WERI-Rb-1 (cell line): ENCODE measurements around the gene ABCA4.
"Not testable (repeated sequence)": the region's sequence is repeated elsewhere in the genome, so short reads cannot be mapped to it uniquely, and the experiment has no call there.

Experiments
- DNase-seq: peaks from one replicate; pipeline ENCODE4 v3.0.0-alpha.2; 2020
- H3K27ac ChIP-seq: fragments of 250-450 bp; sonication (Bioruptor Pico); 2 replicates; pipeline ENCODE4 v1.5.1; 2020; ENCODE audit warnings: mild to moderate bottlenecking, moderate library complexity
- H3K27me3 ChIP-seq: fragments of 250-450 bp; sonication (Bioruptor Pico); 2 replicates; pipeline ENCODE4 v1.5.1; 2021; ENCODE audit warnings: mild to moderate bottlenecking, low read depth, moderate library complexity; ENCODE audit not compliant: insufficient read depth, severe bottlenecking
- H3K36me3 ChIP-seq: fragments of 250-450 bp; sonication (Bioruptor Pico); 2 replicates; pipeline ENCODE4 v1.5.1; 2020; ENCODE audit warnings: mild to moderate bottlenecking, moderate library complexity
- H3K4me3 ChIP-seq: 2 replicates; pipeline ENCODE4 v1.5.1; 2011; ENCODE audit warnings: low read depth, mild to moderate bottlenecking, control low read depth, low read length
- H3K9me3 ChIP-seq: fragments of 250-450 bp; sonication (Bioruptor Pico); 2 replicates; pipeline ENCODE4 v1.5.1; 2021; ENCODE audit warnings: mild to moderate bottlenecking, moderate library complexity; ENCODE audit not compliant: severe bottlenecking
- CTCF ChIP-seq: IDR thresholded peaks from 2 replicates; pipeline ENCODE4 v1.5.1; 2011; ENCODE audit warnings: low read depth, mild to moderate bottlenecking, control low read depth, inconsistent platforms, low read length

The ABCA4 gene

DNA sequence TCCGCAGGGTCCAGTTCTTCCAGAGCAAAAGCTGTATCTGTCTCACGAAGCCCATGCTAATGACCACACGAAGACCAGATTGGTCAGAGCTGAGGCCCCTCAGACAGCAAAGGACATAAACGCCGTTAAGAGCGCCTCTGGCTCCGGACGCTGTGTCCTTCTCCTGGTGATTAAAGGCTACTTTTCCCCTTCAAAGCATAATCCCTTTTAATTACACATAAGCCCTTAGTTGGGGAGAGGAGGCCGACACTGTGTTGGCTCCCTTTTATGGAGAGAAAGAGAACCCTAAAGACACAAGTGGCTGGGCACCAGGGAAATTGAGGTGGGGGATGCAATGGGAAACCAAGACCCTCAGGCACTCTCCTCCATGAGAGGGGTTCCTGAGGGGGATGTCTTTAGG is at the start of gene ABCA4:
Gene ABCA4 (minus strand): TSS at position 158 of the 400 bp plus-strand sequence. CDS start 103 bp downstream, at position 55.
- H3K4me3 ChIP-seq = peak within 1 kb of the TSS; percentile 48
- TF ChIP-seq CTCF = no peak
- peak; percentile 75 for DNase-seq
- peak within 1 kb of the TSS; percentile 79 for H3K27ac ChIP-seq
- no peaks in the 10 kb centered on the region for H3K36me3 ChIP-seq
- no peaks in the 10 kb centered on the region for H3K27me3 ChIP-seq
- no peaks in the 10 kb centered on the region for H3K9me3 ChIP-seq

- Histone ChIP-seq H3K4me3 (no peak overlapping the region), H3K27me3 (no peaks in the 10 kb centered on the region), H3K9me3 (peaks cover 2% of the 10 kb centered on the region), H3K27ac (no peak overlapping the region), H3K36me3 (no peaks in the 10 kb centered on the region)
- DNase-seq = no peak
- TF ChIP-seq CTCF = no peak
Observed at GRCh38 chr1:94169126-94169525, 48.2 kb upstream of the ABCA4 start.

- H3K9me3 ChIP-seq = peaks cover 2% of the 10 kb centered on the region
- no peak for TF ChIP-seq CTCF
- H3K4me3 ChIP-seq = no peak overlapping the region
- no peaks in the 10 kb centered on the region for H3K27me3 ChIP-seq
- no peaks in the 10 kb centered on the region for H3K36me3 ChIP-seq
- DNase-seq = no peak
- no peak overlapping the region for H3K27ac ChIP-seq
Observed at GRCh38 chr1:94165843-94166242, 44.9 kb upstream of the ABCA4 start.

DNA sequence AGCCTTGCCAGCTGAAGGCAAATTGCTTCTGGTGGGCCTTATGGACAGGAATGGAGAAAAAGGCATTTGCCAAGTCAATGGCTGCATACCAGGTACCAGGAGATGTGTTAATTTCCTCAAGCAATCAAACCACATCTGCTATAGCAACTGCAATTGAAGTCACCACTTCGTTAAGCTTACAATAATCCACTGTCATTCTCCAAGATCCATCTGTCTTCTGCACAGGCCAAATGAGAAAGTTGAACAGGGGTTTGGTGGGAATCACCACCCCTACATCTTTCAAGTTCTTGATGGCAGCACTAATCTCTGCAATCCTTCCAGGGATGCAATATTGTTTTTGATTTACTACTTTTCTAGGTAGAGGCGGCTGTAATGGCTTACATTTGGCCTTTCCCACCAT is 43.9 kb upstream of the ABCA4 start:
- H3K9me3 ChIP-seq, H3K36me3 ChIP-seq, DNase-seq, H3K4me3 ChIP-seq, H3K27me3 ChIP-seq, H3K27ac ChIP-seq: not testable (repeated sequence)

DNA sequence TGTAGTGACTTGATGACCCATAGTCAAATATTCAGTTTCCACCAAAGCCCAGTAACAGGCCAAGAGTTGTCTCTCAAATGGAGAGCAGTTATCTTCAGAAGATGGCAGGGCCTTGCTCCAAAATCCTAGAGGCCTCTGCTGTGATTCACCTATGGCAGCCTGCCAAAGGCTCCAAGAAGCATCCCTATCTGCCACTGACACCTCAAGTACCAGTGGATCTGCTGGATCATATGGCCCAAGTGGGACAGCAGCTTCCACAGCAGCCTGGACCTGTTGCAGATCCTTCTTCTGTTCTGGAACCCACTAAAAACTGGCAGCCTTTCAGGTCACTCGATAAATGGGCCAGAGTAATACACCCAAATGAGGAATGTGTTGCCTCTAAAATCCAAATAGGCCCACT is 43.2 kb upstream of the ABCA4 start:
- not testable (repeated sequence) for H3K4me3 ChIP-seq, DNase-seq, H3K27ac ChIP-seq, H3K9me3 ChIP-seq, H3K27me3 ChIP-seq, H3K36me3 ChIP-seq

DNA sequence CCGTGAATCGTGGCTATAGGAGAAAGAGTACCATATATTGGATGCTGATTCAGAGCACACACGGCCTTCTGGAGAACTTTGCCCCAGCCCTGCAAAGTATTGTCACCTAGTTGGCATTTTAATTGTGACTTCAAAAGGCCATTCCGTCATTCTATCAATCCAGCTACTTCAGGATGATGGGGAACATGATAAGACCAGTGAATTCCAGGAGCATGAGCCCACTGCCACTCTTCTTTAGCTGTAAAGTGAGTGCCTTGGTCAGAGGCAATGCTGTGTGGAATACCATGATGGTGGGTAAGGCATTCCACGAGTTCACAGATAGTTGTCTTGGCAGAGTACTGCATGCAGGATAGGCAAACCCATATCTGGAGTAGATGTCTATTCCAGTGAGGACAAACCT is 42.3 kb upstream of the ABCA4 start:
- H3K27me3 ChIP-seq, DNase-seq, H3K4me3 ChIP-seq, H3K27ac ChIP-seq, H3K36me3 ChIP-seq, H3K9me3 ChIP-seq: not testable (repeated sequence)

- no peak for TF ChIP-seq CTCF
- H3K36me3 ChIP-seq = no peaks in the 10 kb centered on the region
- H3K27me3 ChIP-seq = no peaks in the 10 kb centered on the region
- no peak overlapping the region for H3K4me3 ChIP-seq
- DNase-seq = peak; percentile 53
- no peak overlapping the region for H3K27ac ChIP-seq
- no peaks in the 10 kb centered on the region for H3K9me3 ChIP-seq
Observed at GRCh38 chr1:94160811-94161210, 39.9 kb upstream of the ABCA4 start.
